GM19397 (cell line): ENCODE results near the gene TLE2.
A peak's percentile ranks its signal among the peaks of the same experiment; 100 is the strongest.
"Not testable (repeated sequence)": the region's sequence is repeated elsewhere in the genome, so short reads cannot be mapped to it uniquely, and the experiment has no call there.

ENCODE experiments used
- ATAC-seq: cut with Tn5 transposase; IDR thresholded peaks from one replicate; pipeline ENCODE4 v1.9.1; 2021; ENCODE audit warnings: mild to moderate bottlenecking, moderate library complexity; ENCODE audit not compliant: unreplicated experiment

TLE2 gene

GRCh38 chr19:3038214-3038613, 9.1 kb upstream of the TLE2 start:
- ATAC-seq = no peak

- ATAC-seq = not testable (repeated sequence)
Measured at GRCh38 chr19:3036977-3037544, 8.0 kb upstream of the TLE2 start.

GRCh38 chr19:3036119-3036976, 7.3 kb upstream of the TLE2 start:
- ATAC-seq = peak; percentile 44

- ATAC-seq = peak; percentile 86
Measured at GRCh38 chr19:3035542-3036118, 6.5 kb upstream of the TLE2 start.

GRCh38 chr19:3034656-3035541, 5.8 kb upstream of the TLE2 start:
- no peak for ATAC-seq

- ATAC-seq = no peak
Measured at GRCh38 chr19:3034406-3034655, 5.3 kb upstream of the TLE2 start.

GRCh38 chr19:3033595-3034405, 4.7 kb upstream of the TLE2 start:
- no peak for ATAC-seq

- no peak for ATAC-seq
Measured at GRCh38 chr19:3031607-3031867, 2.5 kb upstream of the TLE2 start.

- ATAC-seq = no peak
Measured at GRCh38 chr19:3028305-3029064, 595 bp downstream of the TLE2 start.

GRCh38 chr19:3027981-3028304, 1.1 kb downstream of the TLE2 start:
- ATAC-seq = no peak

- ATAC-seq = no peak
Measured at GRCh38 chr19:3027292-3027691, 1.8 kb downstream of the TLE2 start.

- ATAC-seq = no peak
Measured at GRCh38 chr19:3026768-3027167, 2.3 kb downstream of the TLE2 start.

GRCh38 chr19:3025549-3025886, 3.6 kb downstream of the TLE2 start:
- ATAC-seq = no peak

GRCh38 chr19:3024870-3025548, 4.1 kb downstream of the TLE2 start:
- no peak for ATAC-seq

- no peak for ATAC-seq
Measured at GRCh38 chr19:3024509-3024869, 4.6 kb downstream of the TLE2 start.

- ATAC-seq = no peak
Measured at GRCh38 chr19:3020321-3020960, 8.6 kb downstream of the TLE2 start.

GRCh38 chr19:3019211-3019854, 9.7 kb downstream of the TLE2 start:
- no peak for ATAC-seq

- no peak for ATAC-seq
Measured at GRCh38 chr19:3017923-3018322, 11.2 kb downstream of the TLE2 start.
